Glomerular visceral epithelial cell (primary cell): ENCODE results near the gene ASZ1.

Experiments
- DNase-seq: peaks from one replicate; pipeline ENCODE4 v3.0.0-alpha.2; 2016; ENCODE audit errors: extremely low spot score

ASZ1 gene

DNA sequence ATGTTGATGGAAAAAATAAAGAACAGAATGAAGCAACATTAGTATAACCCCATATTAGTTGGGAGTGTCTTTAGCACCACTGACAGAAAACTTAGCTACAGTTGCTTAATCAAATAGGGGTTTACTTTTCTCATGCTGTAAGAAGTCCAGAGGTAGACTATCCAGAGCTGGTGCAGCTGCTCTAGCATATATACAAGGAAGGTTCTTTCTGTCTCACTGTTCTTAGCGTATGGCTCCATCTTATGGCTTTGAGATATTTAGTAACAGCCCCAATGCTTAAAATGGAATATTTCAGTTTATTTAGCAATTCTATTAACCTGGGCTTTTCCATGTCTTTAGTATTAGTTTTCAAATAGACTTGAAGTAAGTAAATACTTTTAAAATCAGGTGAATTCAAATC, 89.3 kb downstream of the ASZ1 start:
- DNase-seq: no peak

DNA sequence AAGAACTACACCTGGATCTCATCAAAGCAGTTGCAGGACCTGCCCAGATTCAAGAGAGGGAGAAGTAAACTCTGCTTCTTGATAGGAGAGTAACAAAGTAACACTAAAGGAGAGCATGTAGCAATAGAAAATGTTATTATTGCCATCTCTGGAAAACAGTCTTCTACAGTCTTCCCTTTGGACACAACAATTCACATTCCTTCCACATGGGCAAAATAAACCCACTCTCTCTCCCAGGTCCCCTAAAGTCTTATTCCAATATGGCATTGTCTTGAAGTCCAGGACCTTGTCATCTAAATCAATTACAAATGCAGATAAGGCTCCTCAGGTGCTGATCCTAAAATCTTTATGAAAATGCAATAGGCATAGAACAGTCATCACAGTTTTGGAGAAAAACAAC, 94.1 kb downstream of the ASZ1 start:
- DNase-seq: no peak

DNA sequence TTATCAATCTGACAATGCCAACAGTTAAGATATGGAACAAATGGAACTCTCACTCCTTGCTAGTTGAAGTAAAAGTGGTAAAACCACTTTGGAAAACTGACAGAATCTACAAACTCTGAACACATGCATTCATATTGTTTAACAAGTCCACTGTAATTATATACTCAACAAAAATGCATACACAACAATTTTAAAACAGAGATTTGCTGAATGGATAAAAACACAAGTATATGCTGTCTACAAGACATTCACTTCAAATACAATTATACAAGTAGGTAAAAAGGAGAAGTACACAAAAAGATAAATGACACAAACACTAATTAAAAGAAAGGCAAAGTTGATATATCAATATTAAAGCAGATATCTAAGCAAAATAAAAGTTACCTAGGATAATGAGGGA, 95.3 kb downstream of the ASZ1 start:
- DNase-seq: no peak

GRCh38 chr7:117325836-117326235, 101.5 kb downstream of the ASZ1 start:
- peak; percentile 2 for DNase-seq

DNA sequence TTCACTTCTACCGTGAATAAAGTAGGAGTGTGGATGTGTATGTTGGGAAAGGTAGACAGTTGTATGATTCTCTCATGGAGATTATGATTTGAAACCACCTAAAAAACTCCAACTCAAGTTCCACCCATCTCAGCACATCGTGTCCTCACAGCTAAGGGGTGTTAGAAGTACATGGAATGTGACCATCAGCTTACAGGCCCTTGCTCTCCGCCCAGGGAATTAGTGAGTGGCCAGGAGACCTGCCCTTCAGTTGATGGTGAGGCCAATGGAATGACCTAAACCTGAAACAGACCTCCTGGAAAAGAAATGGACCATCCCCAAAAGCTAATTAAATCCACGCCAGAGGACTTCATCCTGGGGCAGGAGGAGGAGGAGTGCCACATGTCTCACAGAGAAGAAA, 102.3 kb downstream of the ASZ1 start:
- no peak for DNase-seq

DNA sequence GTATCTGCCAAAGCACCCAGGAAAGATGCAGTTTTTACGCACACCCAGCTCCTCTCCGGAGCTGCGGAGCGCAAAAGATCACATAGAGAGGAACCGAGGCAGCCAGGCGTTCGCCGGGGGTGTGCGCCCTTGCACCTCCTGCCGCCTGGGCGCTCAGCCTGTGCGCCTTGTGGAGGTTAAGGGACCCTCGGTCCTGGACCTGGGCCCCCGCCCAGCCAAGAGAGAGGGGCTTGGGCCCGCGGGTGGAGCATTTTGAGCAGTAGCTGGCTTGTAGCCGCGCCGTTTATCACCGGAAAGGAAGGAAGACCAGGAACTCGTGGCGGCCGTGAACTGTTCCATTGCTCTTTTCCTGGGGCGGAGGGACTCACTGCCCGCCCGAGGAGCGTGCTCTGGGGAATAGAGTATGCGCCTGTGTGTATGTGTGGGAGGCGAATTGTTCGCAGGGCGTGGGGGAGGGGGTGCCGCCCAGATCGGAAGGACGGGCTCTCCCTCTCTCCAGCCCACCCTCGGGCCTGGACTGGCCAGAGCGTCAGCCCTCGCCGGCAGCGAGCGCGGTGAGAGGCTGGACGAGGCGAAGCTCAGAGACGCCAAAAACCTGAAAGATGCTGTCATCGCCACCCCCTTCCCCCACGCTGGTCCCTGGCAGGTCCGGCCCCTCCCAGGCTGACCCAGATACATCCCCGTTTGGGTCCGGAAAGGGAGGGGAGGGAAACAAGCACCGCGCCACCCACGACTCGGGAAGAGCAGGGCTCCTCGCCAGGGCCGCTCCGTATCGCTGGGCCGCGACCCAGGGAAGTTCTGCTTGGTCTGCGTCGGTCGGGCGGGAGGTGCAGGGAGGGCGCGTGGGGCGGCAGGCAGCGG, 103.2 kb downstream of the ASZ1 start:
- peak; percentile 8 for DNase-seq

GRCh38 chr7:117323305-117323850, 103.9 kb downstream of the ASZ1 start:
- DNase-seq: peak; percentile 9

DNA sequence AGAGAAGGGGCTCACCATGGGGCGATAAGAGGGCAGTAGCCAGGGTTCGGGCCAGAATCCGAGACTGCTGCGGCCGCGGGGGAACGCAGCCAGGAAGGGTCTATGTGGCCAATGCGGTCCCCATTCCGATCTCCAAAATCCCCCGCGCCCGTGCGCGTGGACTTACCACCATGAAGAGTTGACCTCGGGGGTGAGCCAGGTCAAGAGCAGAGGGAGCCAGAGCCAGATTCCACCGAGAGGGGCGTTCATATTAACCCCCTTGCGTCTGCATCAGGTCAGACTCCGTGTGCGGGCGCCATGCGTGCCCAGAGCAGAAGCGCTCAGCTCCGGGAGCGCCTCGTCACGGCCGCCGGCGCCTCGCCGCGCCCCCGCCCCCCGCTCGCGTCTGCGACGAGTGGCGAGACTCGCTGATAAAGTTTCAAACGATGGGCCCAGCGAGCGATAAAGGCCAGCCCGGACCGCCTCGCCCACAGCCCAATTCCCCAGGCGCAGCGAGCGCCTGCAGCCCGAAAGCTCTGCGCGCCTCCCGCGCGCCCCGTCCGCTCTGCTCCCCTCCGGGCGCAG, 104.5 kb downstream of the ASZ1 start, which contains the start of gene WNT2:
WNT2 (minus strand) TSS at position 318 of the 564 bp plus-strand sequence; CDS start at position 249, 69 bp downstream.
- peak; percentile 5 for DNase-seq

DNA sequence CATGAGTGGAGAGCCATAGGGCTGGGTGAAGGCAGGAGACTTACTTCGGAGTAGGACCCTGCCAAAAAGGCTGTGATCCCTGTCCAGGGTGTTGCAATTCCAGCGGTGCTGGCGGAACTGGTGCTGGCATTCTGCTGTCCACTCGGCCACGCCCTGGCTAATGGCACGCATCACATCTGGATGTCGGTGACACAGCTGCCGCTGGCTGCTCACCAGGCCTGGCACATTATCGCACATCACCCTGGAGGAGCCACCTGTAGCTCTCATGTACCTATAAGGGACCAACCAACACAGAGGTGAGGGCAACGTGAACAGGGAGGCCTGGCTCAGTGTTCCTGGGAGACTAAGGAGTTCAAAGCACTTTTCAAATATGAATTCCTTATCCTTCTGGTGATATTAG, 106.8 kb downstream of the ASZ1 start:
- no peak for DNase-seq

GRCh38 chr7:117319181-117319580, 108.1 kb downstream of the ASZ1 start:
- DNase-seq: no peak

- no peak for DNase-seq
These were observed 113.7 kb downstream of the ASZ1 start for GRCh38 chr7:117313582-117313981.
